ENCODE data around the gene NFXL1. TPM values are rescaled to one million over a fixed set of nuclear protein-coding genes. Genes with fewer than 3 reads are reported as not detected.

NFXL1 gene
- total RNA-seq, 1 donor from 2014 or later: 11.1 TPM

DNA sequence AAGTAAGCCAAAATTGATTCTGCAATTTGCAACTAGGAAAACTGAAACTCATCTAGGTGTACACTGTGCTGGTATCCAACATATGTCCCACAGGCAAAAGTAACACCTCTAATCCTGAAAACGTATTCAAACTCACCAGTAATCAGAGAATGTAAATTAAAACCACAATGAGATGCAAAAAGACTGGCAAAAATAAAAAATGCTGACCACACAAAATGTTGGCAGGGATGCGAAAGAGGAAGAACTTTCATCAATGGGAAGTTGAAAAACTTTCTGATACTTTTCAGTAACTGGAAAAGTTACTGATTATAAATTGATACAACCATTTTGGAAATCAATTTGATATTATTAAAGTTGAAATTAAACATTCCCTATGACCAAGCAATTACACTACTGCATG is 56.4 kb downstream of the NFXL1 start:
- TF ChIP-seq, protein P1, sequence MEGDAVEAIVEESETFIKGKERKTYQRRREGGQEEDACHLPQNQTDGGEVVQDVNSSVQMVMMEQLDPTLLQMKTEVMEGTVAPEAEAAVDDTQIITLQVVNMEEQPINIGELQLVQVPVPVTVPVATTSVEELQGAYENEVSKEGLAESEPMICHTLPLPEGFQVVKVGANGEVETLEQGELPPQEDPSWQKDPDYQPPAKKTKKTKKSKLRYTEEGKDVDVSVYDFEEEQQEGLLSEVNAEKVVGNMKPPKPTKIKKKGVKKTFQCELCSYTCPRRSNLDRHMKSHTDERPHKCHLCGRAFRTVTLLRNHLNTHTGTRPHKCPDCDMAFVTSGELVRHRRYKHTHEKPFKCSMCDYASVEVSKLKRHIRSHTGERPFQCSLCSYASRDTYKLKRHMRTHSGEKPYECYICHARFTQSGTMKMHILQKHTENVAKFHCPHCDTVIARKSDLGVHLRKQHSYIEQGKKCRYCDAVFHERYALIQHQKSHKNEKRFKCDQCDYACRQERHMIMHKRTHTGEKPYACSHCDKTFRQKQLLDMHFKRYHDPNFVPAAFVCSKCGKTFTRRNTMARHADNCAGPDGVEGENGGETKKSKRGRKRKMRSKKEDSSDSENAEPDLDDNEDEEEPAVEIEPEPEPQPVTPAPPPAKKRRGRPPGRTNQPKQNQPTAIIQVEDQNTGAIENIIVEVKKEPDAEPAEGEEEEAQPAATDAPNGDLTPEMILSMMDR (IDR thresholded peaks at IDR 0.05): no peak
- Mint-ChIP-seq H3K4me1 (peaks cover 3% of the 10 kb centered on the region), H3K9me3 (no peaks in the 10 kb centered on the region), H3K27ac (no peak overlapping the region), H3K27me3 (no peaks in the 10 kb centered on the region), H3K36me3 (ENCODE audit: low read depth) (peaks cover 17% of the 10 kb centered on the region), H3K4me3 (no peak overlapping the region)
- DNase-seq (no peak), ATAC-seq (ENCODE audit: low read depth) (no peak)
- ChIA-PET CTCF (no interaction called here), POLR2A (no interaction called here)
- intact Hi-C loops (cut with micrococcal nuclease): no loop called here

DNA sequence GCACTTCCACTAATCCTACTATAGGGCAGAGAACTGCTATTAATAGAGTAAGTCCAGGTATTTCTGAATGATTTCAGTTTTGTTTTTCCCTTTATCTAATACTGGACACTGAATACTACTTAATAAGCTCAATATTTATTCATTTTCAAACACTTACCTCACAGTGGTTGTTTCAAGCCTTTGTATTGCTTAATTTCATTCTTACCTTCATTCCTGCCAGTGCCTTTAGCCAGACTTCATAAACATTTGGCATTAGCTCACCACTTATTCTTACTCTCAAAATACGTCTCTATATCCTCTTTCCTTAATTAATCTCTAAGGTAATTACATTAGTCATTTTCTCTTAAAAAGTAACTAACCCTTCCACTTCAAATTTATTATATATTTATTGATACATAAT is 57.7 kb downstream of the NFXL1 start:
- CTCF ChIA-PET: no interaction called here
- no peak for ATAC-seq (ENCODE audit: low read depth)
- Mint-ChIP-seq H3K4me3 (no peak overlapping the region), H3K27ac (no peak overlapping the region), H3K36me3 (ENCODE audit: low read depth) (peaks cover 19% of the 10 kb centered on the region), H3K4me1 (peaks cover 3% of the 10 kb centered on the region), H3K27me3 (no peaks in the 10 kb centered on the region), H3K9me3 (no peaks in the 10 kb centered on the region)
- DNase-seq: no peak
- TF ChIP-seq, protein P1 (IDR thresholded peaks at IDR 0.05): no peak
- intact Hi-C loops (cut with micrococcal nuclease): no loop called here
- POLR2A ChIA-PET: no interaction called here

DNA sequence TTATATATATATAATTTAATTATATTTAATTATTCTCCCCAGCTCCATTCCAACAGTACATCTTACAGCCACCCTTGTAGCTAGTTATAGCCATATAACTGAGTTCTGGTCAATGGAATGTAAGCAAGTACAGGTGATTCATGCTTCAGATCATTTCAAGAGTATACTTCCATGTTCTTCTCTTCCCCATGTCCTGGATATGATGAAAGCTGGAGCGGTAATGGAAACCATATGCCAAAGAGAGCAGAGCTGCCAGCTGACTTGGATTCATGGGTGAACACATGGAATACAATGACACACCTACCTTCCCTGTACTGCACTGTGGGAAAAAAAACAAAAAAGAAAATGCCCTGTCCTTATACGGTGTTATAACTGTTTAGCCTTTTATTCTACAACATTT is 59.0 kb downstream of the NFXL1 start:
- CTCF ChIA-PET: no interaction called here
- no peaks in the 10 kb centered on the region for H3K9me3 Mint-ChIP-seq
- no peak overlapping the region for H3K4me3 Mint-ChIP-seq
- POLR2A ChIA-PET: no interaction called here
- H3K36me3 Mint-ChIP-seq (ENCODE audit: low read depth): peaks cover 29% of the 10 kb centered on the region
- intact Hi-C loops (cut with micrococcal nuclease): no loop called here
- H3K27me3 Mint-ChIP-seq: no peaks in the 10 kb centered on the region
- DNase-seq: no peak
- H3K4me1 Mint-ChIP-seq: peaks cover 3% of the 10 kb centered on the region
- ATAC-seq (ENCODE audit: low read depth): no peak
- TF ChIP-seq, protein P1 (IDR thresholded peaks at IDR 0.05): no peak
- no peak overlapping the region for H3K27ac Mint-ChIP-seq

DNA sequence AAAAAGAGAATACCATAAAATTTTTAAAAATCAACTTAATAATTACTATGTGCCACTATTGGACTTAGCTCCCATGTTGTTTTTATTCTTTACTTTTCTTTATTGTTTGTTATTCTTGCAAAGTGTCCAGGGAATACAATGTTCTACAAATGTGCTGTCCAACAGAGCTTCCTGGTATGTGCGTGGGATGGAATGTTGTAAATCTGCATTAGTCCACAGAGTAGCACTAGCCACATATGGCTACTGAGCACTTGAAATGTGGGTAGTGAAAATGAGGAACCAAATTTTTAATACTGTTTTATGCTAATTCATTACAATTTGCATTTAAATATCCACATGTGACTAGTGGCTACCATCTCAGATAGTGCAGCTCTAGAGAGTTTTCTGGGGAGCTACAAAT is 62.2 kb downstream of the NFXL1 start:
- no peak for DNase-seq
- ATAC-seq (ENCODE audit: low read depth): no peak
- H3K27me3 Mint-ChIP-seq: no peaks in the 10 kb centered on the region
- CTCF ChIA-PET: no interaction called here
- H3K36me3 Mint-ChIP-seq (ENCODE audit: low read depth): peaks cover 46% of the 10 kb centered on the region
- POLR2A ChIA-PET: no interaction called here
- H3K9me3 Mint-ChIP-seq: no peaks in the 10 kb centered on the region
- TF ChIP-seq, protein P1 (IDR thresholded peaks at IDR 0.05): no peak
- intact Hi-C loops (cut with micrococcal nuclease): no loop called here
- H3K27ac Mint-ChIP-seq: no peak overlapping the region
- no peaks in the 10 kb centered on the region for H3K4me1 Mint-ChIP-seq
- no peak overlapping the region for H3K4me3 Mint-ChIP-seq

DNA sequence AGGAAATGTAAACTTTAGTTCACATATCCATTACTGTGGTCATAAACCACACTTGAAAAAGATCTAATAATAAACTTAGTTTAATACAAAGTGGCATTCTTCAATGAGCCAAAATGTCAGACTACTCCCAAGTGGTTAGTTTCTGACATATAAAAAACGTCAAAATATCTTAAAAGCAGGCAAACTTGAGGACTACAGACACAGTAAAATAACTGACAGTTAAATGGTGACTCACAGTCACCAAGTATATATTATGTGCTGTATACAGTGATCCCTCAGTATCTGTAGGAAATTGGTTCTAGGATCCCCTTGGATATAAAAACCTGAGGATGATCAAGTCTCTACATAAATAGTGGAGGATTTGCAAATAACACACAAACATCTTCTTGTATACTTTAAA is 64.9 kb downstream of the NFXL1 start:
- Mint-ChIP-seq H3K9me3 (no peaks in the 10 kb centered on the region), H3K4me3 (no peak overlapping the region), H3K4me1 (no peaks in the 10 kb centered on the region), H3K27ac (no peak overlapping the region), H3K27me3 (no peaks in the 10 kb centered on the region), H3K36me3 (ENCODE audit: low read depth) (peaks cover 51% of the 10 kb centered on the region)
- DNase-seq: no peak
- intact Hi-C loops (cut with micrococcal nuclease): no loop called here
- POLR2A ChIA-PET: no interaction called here
- TF ChIP-seq, protein P1 (IDR thresholded peaks at IDR 0.05): no peak
- CTCF ChIA-PET: no interaction called here
- ATAC-seq (ENCODE audit: low read depth): no peak
